GM12878 (cell line): Measurements from ENCODE around the gene WNT11. TPM values are rescaled to one million over a fixed set of nuclear protein-coding genes. Genes with fewer than 3 reads are reported as not detected.

Experiments used
- ATAC-seq: fragments of 200-7000 bp; cut with Tn5 transposase; 3 replicates; pipeline ENCODE4 v1.9.1; 2020; ENCODE audit warnings: mild to moderate bottlenecking, moderate library complexity
- BruUV-seq: library from RNA; stranded (reverse); fragments of 400-500 nt; replicated peaks from 2 replicates; lab custom pipeline; 2021; lab: Mats Ljungman, UMichigan
- CTCF ChIA-PET: fragments of 300-600 bp; sonication (Branson Sonifier 250); formaldehyde crosslinking; extraction: SDS; loops from one replicate; lab custom pipeline; 2021; ENCODE audit warnings: inconsistent platforms; lab: Yijun Ruan, JAX
- POLR2A ChIA-PET: fragments of 350-600 bp; formaldehyde crosslinking; extraction: SDS; loops from one replicate; lab custom pipeline; 2021; ENCODE audit warnings: inconsistent platforms; lab: Charles Lee
- RAD21 ChIA-PET: fragments of 300-600 bp; sonication (Branson Sonifier 250); formaldehyde crosslinking; loops from one replicate; lab custom pipeline; 2023; ENCODE audit warnings: antibody characterized with exemption; ENCODE audit not compliant: unreplicated experiment; lab: Charles Lee
- SMC1A ChIA-PET: fragments of 300-600 bp; sonication (Branson Sonifier 250); formaldehyde crosslinking; loops from one replicate; lab custom pipeline; 2023; ENCODE audit not compliant: unreplicated experiment, uncharacterized antibody; lab: Charles Lee
- DNase-seq: peaks from one replicate; pipeline ENCODE4 v3.0.0-alpha.2; 2011; ENCODE audit warnings: low read depth, low spot score
- FAIRE-seq: peaks from 3 replicates; lab custom pipeline; 2011; peaks lifted over from hg19 to GRCh38; lab: Jason Lieb, UNC
- H2AFZ ChIP-seq: 2 replicates; pipeline ENCODE4 v1.6.0; 2011; ENCODE audit warnings: low read depth, low read length, control low read depth; ENCODE audit not compliant: control insufficient read depth
- H3K27ac ChIP-seq: 2 replicates; pipeline ENCODE4 v1.5.1; 2011; ENCODE audit warnings: control low read depth; ENCODE audit not compliant: control insufficient read depth, insufficient read depth
- H3K27me3 ChIP-seq, 2 experiments: replicated peaks in 1 of 2; 2 replicates each; pipeline versions ENCODE4 v1.6.0 to v1.6.1; 2011; ENCODE audit warnings: low read length in 1 of 2; ENCODE audit not compliant: control insufficient read depth in 2 of 2, insufficient read depth in 2 of 2
- H3K36me3 ChIP-seq, 2 experiments: 2 replicates each; pipeline ENCODE4 v1.5.1; 2011; ENCODE audit warnings: low read length in 1 of 2; ENCODE audit not compliant: control insufficient read depth in 2 of 2, insufficient read depth in 2 of 2
- H3K4me1 ChIP-seq: 2 replicates; pipeline ENCODE4 v1.6.1; 2011; ENCODE audit warnings: mild to moderate bottlenecking, low read length, moderate library complexity, mixed read lengths; ENCODE audit not compliant: control insufficient read depth, insufficient read depth
- H3K4me2 ChIP-seq: 2 replicates; pipeline ENCODE4 v1.6.0; 2011; ENCODE audit warnings: control low read depth; ENCODE audit not compliant: control insufficient read depth, insufficient read depth
- H3K4me3 ChIP-seq: fragments of 200-600 bp; sonication (generic); 2 replicates; pipeline ENCODE4 v1.5.1; 2016
- H3K79me2 ChIP-seq: 2 replicates; pipeline ENCODE4 v1.6.0; 2011; ENCODE audit warnings: low read length; ENCODE audit not compliant: control insufficient read depth, insufficient read depth
- H3K9ac ChIP-seq: 2 replicates; pipeline ENCODE4 v1.8.0; 2011; ENCODE audit warnings: low read length, control low read depth, mixed read lengths; ENCODE audit not compliant: control insufficient read depth, insufficient read depth
- H3K9me3 ChIP-seq: replicated peaks from 3 replicates; pipeline ENCODE4 v1.5.1; 2011; ENCODE audit warnings: mild to moderate bottlenecking, low read length; ENCODE audit not compliant: control insufficient read depth, insufficient read depth
- H4K20me1 ChIP-seq: 2 replicates; pipeline ENCODE4 v1.6.0; 2011; ENCODE audit not compliant: control insufficient read depth, insufficient read depth
- ASH2L ChIP-seq: fragments of 300-600, 200-600 bp; sonication (generic); IDR thresholded peaks from 2 replicates; pipeline ENCODE4 v1.6.1; 2017; ENCODE audit warnings: low read depth, mild to moderate bottlenecking, borderline replicate concordance
- ATF3 ChIP-seq: IDR thresholded peaks from 2 replicates; pipeline ENCODE4 v1.6.1; 2011; ENCODE audit warnings: low read depth, mild to moderate bottlenecking, low read length, moderate library complexity, borderline replicate concordance; ENCODE audit errors: extremely low read depth
- BCL11A ChIP-seq: IDR thresholded peaks from 2 replicates; pipeline ENCODE4 v1.6.1; 2011; ENCODE audit warnings: low read depth, low read length
- CREB1 ChIP-seq: IDR thresholded peaks from 2 replicates; pipeline ENCODE4 v1.6.1; 2012; ENCODE audit warnings: low read depth, mild to moderate bottlenecking, inconsistent platforms
- EGR1 ChIP-seq, 2 experiments: IDR thresholded peaks; 1 replicate in 1 of 2; 2 replicates in 1 of 2; pipeline ENCODE4 v1.6.1; 2011 to 2012; ENCODE audit warnings: low read depth in 2 of 2, low read length in 2 of 2, borderline replicate concordance in 1 of 2, mild to moderate bottlenecking in 1 of 2, moderate library complexity in 1 of 2
- FOS ChIP-seq: IDR thresholded peaks from 3 replicates; pipeline ENCODE4 v1.6.1; 2011; ENCODE audit warnings: borderline replicate concordance; ENCODE audit not compliant: insufficient read length; ENCODE audit errors: extremely low read depth
- HDAC6 ChIP-seq: fragments of 200-600 bp; sonication (generic); IDR thresholded peaks from one replicate; pipeline ENCODE4 v1.8.0; 2017; ENCODE audit warnings: antibody characterized with exemption; ENCODE audit not compliant: unreplicated experiment
- HSF1 ChIP-seq: fragments of 150-350 bp; IDR thresholded peaks from 2 replicates; pipeline ENCODE4 v1.6.1; 2014; ENCODE audit warnings: mild to moderate bottlenecking, low read depth, low read length
- LARP7 ChIP-seq: fragments of 450-650 bp; IDR thresholded peaks from 2 replicates; pipeline ENCODE4 v1.6.1; 2017; ENCODE audit warnings: mild to moderate bottlenecking
- MEF2A ChIP-seq: IDR thresholded peaks from 2 replicates; pipeline ENCODE4 v1.6.1; 2011; ENCODE audit warnings: low read depth, mild to moderate bottlenecking, low read length, moderate library complexity; ENCODE audit not compliant: insufficient read depth
- NFYB ChIP-seq: IDR thresholded peaks from 2 replicates; pipeline ENCODE4 v1.6.1; 2011; ENCODE audit warnings: low read depth, mild to moderate bottlenecking, low read length, improper control_type of control experiment, moderate library complexity; ENCODE audit not compliant: insufficient read depth
- NRF1 ChIP-seq: conservative IDR thresholded peaks from 2 replicates; pipeline ENCODE4 v1.6.1; 2011; ENCODE audit warnings: mild to moderate bottlenecking, low read depth, low read length, improper control_type of control experiment
- PML ChIP-seq: IDR thresholded peaks from 2 replicates; pipeline ENCODE4 v1.6.1; 2012; ENCODE audit warnings: low read length, inconsistent platforms
- SREBF1 ChIP-seq: IDR thresholded peaks from 2 replicates; pipeline ENCODE4 v1.6.1; 2012; ENCODE audit warnings: mild to moderate bottlenecking, low read length
- STAT1 ChIP-seq: fragments of 450-650 bp; conservative IDR thresholded peaks from 2 replicates; pipeline ENCODE4 v1.6.1; 2014; ENCODE audit warnings: antibody characterized with exemption, mild to moderate bottlenecking
- TAF1 ChIP-seq: IDR thresholded peaks from 2 replicates; pipeline ENCODE4 v1.6.1; 2011; ENCODE audit warnings: mild to moderate bottlenecking, low read depth, low read length, borderline replicate concordance
- TCF3 ChIP-seq: IDR thresholded peaks from 2 replicates; pipeline ENCODE4 v1.6.1; 2012; ENCODE audit warnings: low read depth, mild to moderate bottlenecking, low read length, borderline replicate concordance; ENCODE audit not compliant: insufficient read depth
- WRNIP1 ChIP-seq: IDR thresholded peaks from 2 replicates; pipeline ENCODE4 v1.6.1; 2011; ENCODE audit warnings: low read depth, low read length, improper control_type of control experiment, borderline replicate concordance
- whole genome bisulfite sequencing: methylation state at CpG from one replicate; pipeline ENCODE4 v1.1.6; 2016; ENCODE audit warnings: low lambda C conversion rate; ENCODE audit not compliant: insufficient replicate concordance, insufficient coverage; ENCODE audit errors: missing lambda C conversion rate; 5-methylcytosine and 5-hydroxymethylcytosine counted together
- in situ Hi-C: fragments of 300-500 bp; cut with MboI; formaldehyde crosslinking; loops from 9 replicates; pipeline ENCODE4 v1.14.3; 2018; ENCODE audit warnings: mixed read lengths
- intact Hi-C: fragments of 100-400 bp; cut with micrococcal nuclease; formaldehyde crosslinking; loops from one replicate; pipeline ENCODE4 v1.14.2; 2022; ENCODE audit not compliant: unreplicated experiment
- polyA plus RNA-seq, 11 experiments: library from polyadenylated mRNA; depleted of rRNA in 4 of 11; unstranded in 6 of 11; stranded (reverse) in 5 of 11; fragments of >200 nt; fragmentation: Nextera tagmentation in 4 of 11; fragmentation: Illumina TruSeq in 1 of 11; extraction: Ambion mirVana in 4 of 11; extraction: Trizol in 1 of 11; gene quantifications; 1 replicate in 1 of 11; 2 replicates in 10 of 11; pipeline versions ENCODE4 v1.2.1 to v1.2.3, GENCODE V29; 2011 to 2016; ENCODE audit warnings: inconsistent platforms in 2 of 11, missing spikeins in 2 of 11, low read depth in 1 of 11
- total RNA-seq, 4 experiments: library from RNA; depleted of rRNA in 3 of 4; stranded (reverse); fragments of >200 nt in 3 of 4; fragmentation: Illumina TruSeq in 1 of 4; extraction: Trizol in 1 of 4; gene quantifications; 2 replicates each; pipeline versions ENCODE4 v1.2.1 to v1.2.3, GENCODE V29; 2013 to 2021

Gene WNT11
- total and polyA plus RNA-seq, 10 of the 15 experiments (the other 5 are each of a cell fraction or from before 2014, with no cell fraction given) = 0.05 to 0.19 TPM; not detected in 8

- H3K79me2 ChIP-seq = no peaks in the 10 kb centered on the region
- H3K36me3 ChIP-seq = no peaks in the 10 kb centered on the region
- H4K20me1 ChIP-seq = no peaks in the 10 kb centered on the region
- ChIA-PET RAD21 (no interaction called here), CTCF (no interaction called here), SMC1A (no interaction called here), POLR2A (no interaction called here)
- no peak for DNase-seq
- H2AFZ ChIP-seq = no peak overlapping the region
- peaks cover 16% of the 10 kb centered on the region for H3K4me1 ChIP-seq
- no peak overlapping the region for H3K4me3 ChIP-seq
- in situ Hi-C loops (no loop called here), intact Hi-C loops (no loop called here)
- no peak for ATAC-seq
- 39% methylated on average over 13 of the region's 13 CpGs for WGBS
- H3K27me3 ChIP-seq = no peaks in the 10 kb centered on the region
- no TSS peak for BruUV-seq
- no peak for FAIRE-seq
- no peak overlapping the region for H3K27ac ChIP-seq
- H3K9ac ChIP-seq = no peak overlapping the region
- TF ChIP-seq HSF1 (no peak), FOS (no peak), STAT1 (no peak)
- H3K9me3 ChIP-seq = no peaks in the 10 kb centered on the region
- H3K4me2 ChIP-seq = no peak overlapping the region
These were observed 33.7 kb downstream of the WNT11 start for GRCh38 chr11:76172583-76172982.

- no peak for ATAC-seq
- H3K27me3 ChIP-seq = no peaks in the 10 kb centered on the region
- no peak overlapping the region for H3K4me3 ChIP-seq
- no TSS peak for BruUV-seq
- no peaks in the 10 kb centered on the region for H4K20me1 ChIP-seq
- DNase-seq = no peak
- no peaks in the 10 kb centered on the region for H3K36me3 ChIP-seq
- intact Hi-C loops (no loop called here), in situ Hi-C loops (no loop called here)
- 61% methylated on average over 3 of the region's 4 CpGs for WGBS
- ChIA-PET POLR2A (no interaction called here), CTCF (interaction anchor here (0.9 to 1.0 kb wide), 2 partner anchors 18 to 274 kb away, joined by 3 read pairs; no protein-coding TSS in a partner anchor), SMC1A (no interaction called here), RAD21 (no interaction called here)
- no peak for FAIRE-seq
- no peaks in the 10 kb centered on the region for H3K9me3 ChIP-seq
- no peak overlapping the region for H2AFZ ChIP-seq
- H3K27ac ChIP-seq = no peak overlapping the region
- no peak overlapping the region for H3K4me2 ChIP-seq
- TF ChIP-seq SREBF1 = no peak
- no peak for TF ChIP-seq HDAC6
- TF ChIP-seq PML = no peak
- TF ChIP-seq NFYB = no peak
- TF ChIP-seq CREB1 = no peak
- no peak for TF ChIP-seq ASH2L
- TF ChIP-seq LARP7 = no peak
- TF ChIP-seq ATF3 = no peak
- no peak for TF ChIP-seq TAF1
- TF ChIP-seq EGR1 (IDR thresholded peaks at IDR 0.05; ENCODE audit: borderline replicate concordance in 1 of 2, low read depth in 2 of 2, low read length in 2 of 2) = no peak
- no peak for TF ChIP-seq BCL11A
- no peak for TF ChIP-seq WRNIP1
- no peak for TF ChIP-seq MEF2A
- TF ChIP-seq TCF3 = no peak
- TF ChIP-seq NRF1 = no peak
- no peaks in the 10 kb centered on the region for H3K79me2 ChIP-seq
- peaks cover 17% of the 10 kb centered on the region for H3K4me1 ChIP-seq
- no peak overlapping the region for H3K9ac ChIP-seq
These were observed 35.8 kb downstream of the WNT11 start for GRCh38 chr11:76170468-76170867.
